Nephron (organoid): Measurements from ENCODE around the gene RGPD3.
"Not testable (repeated sequence)": the region's sequence is repeated elsewhere in the genome, so short reads cannot be mapped to it uniquely, and the experiment has no call there.

Experiments used
- H3K27ac Mint-ChIP-seq, 3 experiments: 2 replicates each; pipeline ENCODE4 v1.8.0; 2020; ENCODE audit warnings: mixed read lengths in 3 of 3, mild to moderate bottlenecking in 2 of 3, moderate library complexity in 1 of 3
- H3K27me3 Mint-ChIP-seq: 2 replicates; pipeline ENCODE4 v1.8.0; 2021; ENCODE audit warnings: low read depth, mild to moderate bottlenecking, moderate library complexity, mixed read lengths
- H3K36me3 Mint-ChIP-seq: 2 replicates; pipeline ENCODE4 v1.8.0; 2020; ENCODE audit warnings: low read depth, mixed read lengths
- H3K4me1 Mint-ChIP-seq: 2 replicates; pipeline ENCODE4 v1.8.0; 2020; ENCODE audit warnings: mixed read lengths
- H3K4me3 Mint-ChIP-seq, 3 experiments: 2 replicates each; pipeline ENCODE4 v1.8.0; 2020; ENCODE audit warnings: mild to moderate bottlenecking in 3 of 3, mixed read lengths in 3 of 3, moderate library complexity in 2 of 3
- H3K9me3 Mint-ChIP-seq: 2 replicates; pipeline ENCODE4 v1.8.0; 2020; ENCODE audit warnings: mixed read lengths
- CTCF ChIP-seq, 3 experiments: fragments of 200-600 bp; sonication (generic); IDR thresholded peaks; one replicate each; pipeline ENCODE4 v1.5.0; 2021; ENCODE audit warnings: antibody characterized with exemption in 3 of 3; ENCODE audit not compliant: unreplicated experiment in 3 of 3

RGPD3 gene

GRCh38 chr2:106470658-106471057, 2.4 kb upstream of the RGPD3 start:
- H3K9me3 Mint-ChIP-seq, H3K4me3 Mint-ChIP-seq, H3K27me3 Mint-ChIP-seq, H3K27ac Mint-ChIP-seq, H3K4me1 Mint-ChIP-seq, H3K36me3 Mint-ChIP-seq: not testable (repeated sequence)
- peak; percentile 14 to 34 (median 33) for TF ChIP-seq CTCF (IDR thresholded peaks at IDR 0.05; ENCODE audit: unreplicated experiment in 3 of 3)

- not testable (repeated sequence) for H3K27me3 Mint-ChIP-seq, H3K4me3 Mint-ChIP-seq, H3K9me3 Mint-ChIP-seq, H3K36me3 Mint-ChIP-seq, H3K4me1 Mint-ChIP-seq, H3K27ac Mint-ChIP-seq
Measured at GRCh38 chr2:106467516-106467915, 697 bp downstream of the RGPD3 start.

GRCh38 chr2:106461882-106462281, 6.3 kb downstream of the RGPD3 start:
- not testable (repeated sequence) for H3K9me3 Mint-ChIP-seq, H3K4me1 Mint-ChIP-seq, H3K27ac Mint-ChIP-seq, H3K27me3 Mint-ChIP-seq, H3K36me3 Mint-ChIP-seq, H3K4me3 Mint-ChIP-seq

DNA sequence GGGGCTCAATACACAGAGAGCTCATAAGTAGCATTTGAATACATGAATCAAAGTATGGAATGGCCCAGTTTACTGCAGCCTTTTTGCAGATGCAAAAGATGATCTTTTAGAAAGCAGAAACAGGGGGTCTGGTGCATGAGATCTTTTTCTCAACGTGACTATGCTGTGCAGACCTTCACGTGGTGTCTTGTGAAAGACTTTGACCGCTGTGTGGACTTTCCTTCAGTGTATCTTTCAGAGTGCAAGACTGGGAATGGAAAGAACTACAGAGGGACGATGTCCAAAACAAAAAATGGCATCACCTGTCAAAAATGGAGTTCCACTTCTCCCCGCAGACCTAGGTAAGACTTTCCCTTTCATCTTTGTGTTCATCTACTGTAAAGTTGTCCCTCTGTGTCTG, 77.5 kb downstream of the RGPD3 start:
- not testable (repeated sequence) for H3K36me3 Mint-ChIP-seq, H3K4me3 Mint-ChIP-seq, H3K4me1 Mint-ChIP-seq, H3K9me3 Mint-ChIP-seq, H3K27ac Mint-ChIP-seq, H3K27me3 Mint-ChIP-seq

GRCh38 chr2:106388814-106389410, 79.3 kb downstream of the RGPD3 start:
- H3K4me3 Mint-ChIP-seq, H3K4me1 Mint-ChIP-seq, H3K9me3 Mint-ChIP-seq, H3K27me3 Mint-ChIP-seq, H3K36me3 Mint-ChIP-seq: not testable (repeated sequence)
- H3K27ac Mint-ChIP-seq: peak overlapping the region in 1 of 3 experiments; percentile 50

DNA sequence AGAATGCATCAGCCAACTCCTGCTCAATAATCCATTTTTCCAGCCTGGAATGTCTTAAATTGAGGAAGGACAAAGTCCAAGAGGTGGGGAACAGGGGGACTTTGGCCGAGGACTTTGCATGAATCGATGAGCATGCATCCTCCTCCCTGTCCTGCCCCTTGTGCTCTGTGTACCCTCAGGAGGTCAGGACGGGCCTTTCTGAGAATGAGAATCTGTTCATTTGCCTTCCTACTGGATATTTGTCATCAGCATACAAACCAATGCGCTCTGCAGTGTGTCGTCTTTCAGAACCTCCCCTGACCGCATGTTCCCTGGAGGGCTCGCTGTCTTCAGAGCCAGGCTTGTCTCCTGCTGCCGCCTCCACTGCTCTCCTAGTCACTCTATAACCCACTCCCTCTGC, 83.7 kb downstream of the RGPD3 start:
- Mint-ChIP-seq H3K27ac (peak overlapping the region in 1 of 3 experiments; percentile 29), H3K4me1 (peaks cover 17% of the 10 kb centered on the region)
- H3K36me3 Mint-ChIP-seq, H3K4me3 Mint-ChIP-seq, H3K9me3 Mint-ChIP-seq, H3K27me3 Mint-ChIP-seq: not testable (repeated sequence)

GRCh38 chr2:106381867-106382266, 86.3 kb downstream of the RGPD3 start:
- H3K27ac Mint-ChIP-seq, H3K36me3 Mint-ChIP-seq, H3K27me3 Mint-ChIP-seq: not testable (repeated sequence)

GRCh38 chr2:106379567-106379966, 88.6 kb downstream of the RGPD3 start:
- not testable (repeated sequence) for H3K27me3 Mint-ChIP-seq, H3K36me3 Mint-ChIP-seq, H3K27ac Mint-ChIP-seq, H3K4me3 Mint-ChIP-seq, H3K9me3 Mint-ChIP-seq
- peaks cover 13% of the 10 kb centered on the region for H3K4me1 Mint-ChIP-seq

More at GRCh38 chr2:106381867-106382266, 86.3 kb downstream of the RGPD3 start:
- H3K9me3 Mint-ChIP-seq, H3K4me3 Mint-ChIP-seq: not testable (repeated sequence)
- H3K4me1 Mint-ChIP-seq: peaks cover 17% of the 10 kb centered on the region

DNA sequence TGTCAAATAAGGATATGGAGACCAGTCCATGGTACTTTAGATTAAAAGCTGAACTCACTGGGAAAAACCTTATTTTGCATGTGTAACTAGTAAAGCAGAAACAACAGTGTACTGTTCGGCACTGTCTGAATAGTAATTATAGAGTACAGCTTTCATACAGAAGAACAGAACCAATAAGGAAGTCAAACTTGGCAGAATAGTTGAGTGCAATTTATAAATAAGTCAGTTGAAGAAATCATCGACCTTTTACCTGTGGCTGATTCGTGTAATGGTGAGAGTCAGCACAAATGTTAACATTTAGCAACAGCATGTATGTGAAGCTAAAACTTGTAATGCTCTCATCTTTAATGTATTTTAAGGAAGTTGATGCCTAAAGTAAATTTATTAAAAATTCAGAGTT, 99.0 kb downstream of the RGPD3 start:
- H3K36me3 Mint-ChIP-seq, H3K9me3 Mint-ChIP-seq, H3K27ac Mint-ChIP-seq, H3K4me1 Mint-ChIP-seq, H3K27me3 Mint-ChIP-seq, H3K4me3 Mint-ChIP-seq: not testable (repeated sequence)

DNA sequence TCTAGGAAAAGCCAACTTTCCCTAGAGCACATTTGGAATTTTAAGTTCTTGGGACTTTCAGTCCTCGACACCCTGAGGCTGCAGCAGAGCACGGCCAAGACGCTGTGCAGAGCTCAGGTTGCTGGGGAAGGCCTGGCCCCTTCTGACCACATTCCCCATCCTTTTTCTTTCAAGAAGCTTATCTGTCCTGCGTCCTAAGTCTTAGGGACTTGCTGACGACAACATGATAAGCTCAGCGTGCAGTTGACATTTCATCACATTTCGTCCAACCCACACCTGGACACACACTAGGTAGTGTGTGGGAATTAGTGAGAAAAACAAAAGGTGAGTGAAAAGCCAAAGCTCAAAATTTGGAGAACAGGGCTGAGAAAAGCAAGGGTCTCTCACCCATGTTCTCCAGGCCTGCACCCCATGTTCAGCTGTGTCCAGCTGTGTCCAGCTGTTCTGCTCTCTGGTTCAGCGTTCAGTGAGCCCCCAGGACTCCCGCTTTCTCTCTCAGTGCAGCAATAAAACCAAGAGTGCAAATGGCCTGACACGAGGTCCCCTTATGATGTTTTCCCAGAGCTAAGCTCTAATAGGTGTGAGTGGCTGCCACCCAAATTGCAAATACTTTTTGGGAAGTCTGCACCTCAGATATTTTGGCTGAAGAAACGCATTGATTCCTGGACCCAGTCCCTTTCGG, 101.9 kb downstream of the RGPD3 start:
- no peaks in the 10 kb centered on the region for H3K27me3 Mint-ChIP-seq
- peaks cover 3% of the 10 kb centered on the region for H3K36me3 Mint-ChIP-seq
- no peaks in the 10 kb centered on the region for H3K4me1 Mint-ChIP-seq
- peaks cover 6% of the 10 kb centered on the region for H3K9me3 Mint-ChIP-seq
- H3K27ac Mint-ChIP-seq: no peak overlapping the region
- H3K4me3 Mint-ChIP-seq: no peak overlapping the region
- no peak for TF ChIP-seq CTCF (IDR thresholded peaks at IDR 0.05; ENCODE audit: unreplicated experiment in 3 of 3)
